Lower leg skin (tissue), 4 donors: ENCODE measurements around the gene DCAF12. TPM values are rescaled to one million over a fixed set of nuclear protein-coding genes. Genes with fewer than 3 reads are reported as not detected.

ENCODE experiments used
- DNase-seq, 2 donors: peaks; one replicate each; pipeline ENCODE4 v3.0.0-alpha.2; 2019; ENCODE audit warnings: low spot score in 2 of 2
- H3K4me3 ChIP-seq: fragments of 200-600 bp; sonication (generic); 2 replicates; pipeline ENCODE4 v1.5.1; 2017; ENCODE audit warnings: mild to moderate bottlenecking, low read depth; ENCODE audit not compliant: poor library complexity, severe bottlenecking
- CTCF ChIP-seq, 3 donors: fragments of 450-650 bp; IDR thresholded peaks; one replicate each; pipeline ENCODE4 v1.5.1; 2016; ENCODE audit warnings: antibody characterized with exemption in 3 of 3, mild to moderate bottlenecking in 3 of 3, moderate library complexity in 2 of 3
- POLR2A ChIP-seq, 2 donors: fragments of 450-650 bp; IDR thresholded peaks; one replicate each; pipeline ENCODE4 v1.6.1; 2016 to 2017; ENCODE audit warnings: antibody characterized with exemption in 2 of 2, mild to moderate bottlenecking in 1 of 2, moderate library complexity in 1 of 2
- whole genome bisulfite sequencing, 2 donors: methylation state at CpG; one replicate each; pipeline ENCODE4 v1.1.5; 2018; 5-methylcytosine and 5-hydroxymethylcytosine counted together
- intact Hi-C: fragments of 100-400 bp; cut with DNase I; formaldehyde crosslinking; loops from one replicate; pipeline ENCODE4 v1.15.0; 2023; ENCODE audit warnings: low total_unique reads
- total RNA-seq, 4 donors: library from RNA; depleted of rRNA; stranded (reverse); fragments of >200 nt; gene quantifications; one replicate each; pipeline ENCODE4 v1.1.0, GENCODE V29; 2016

Gene DCAF12
- total RNA-seq, 4 donors from 2014 or later, result 21.9 to 30.7 (median 26.8) TPM

GRCh38 chr9:34133436-34133949, 7.0 kb upstream of the DCAF12 start:
- no peak overlapping the region for H3K4me3 ChIP-seq
- DNase-seq, result no peak
- WGBS, 2 donors, result 85 to 92% methylated on average over 10 to 13 of the region's 16 CpGs
- intact Hi-C loops, result no loop called here
- TF ChIP-seq POLR2A (IDR thresholded peaks at IDR 0.05) (no peak), CTCF (IDR thresholded peaks at IDR 0.05) (no peak)

- intact Hi-C loops, result no loop called here
- WGBS, 2 donors, result 94 to 96% methylated on average over 7 of the region's 7 CpGs
- DNase-seq, result no peak
- TF ChIP-seq POLR2A (IDR thresholded peaks at IDR 0.05) (no peak), CTCF (IDR thresholded peaks at IDR 0.05) (no peak)
- no peak overlapping the region for H3K4me3 ChIP-seq
Measured at GRCh38 chr9:34131571-34131970, 5.1 kb upstream of the DCAF12 start.

GRCh38 chr9:34127035-34127948, 794 bp upstream of the DCAF12 start:
- no peak overlapping the region for H3K4me3 ChIP-seq
- no peak for TF ChIP-seq CTCF (IDR thresholded peaks at IDR 0.05)
- TF ChIP-seq POLR2A (IDR thresholded peaks at IDR 0.05), result no peak
- DNase-seq, result no peak
- 71 to 84% methylated on average over 15 to 17 of the region's 17 CpGs for WGBS, 2 donors
- intact Hi-C loops, result loop anchor here (10.0 kb wide), 1 partner anchor 248 kb away; the partner anchor contains the start of gene MYORG

- no peak for DNase-seq
- TF ChIP-seq CTCF (IDR thresholded peaks at IDR 0.05) (no peak), POLR2A (IDR thresholded peaks at IDR 0.05) (no peak)
- 0 to 2% methylated on average over 15 to 18 of the region's 18 CpGs for WGBS, 2 donors
- H3K4me3 ChIP-seq, result peak overlapping the region; percentile 61
- intact Hi-C loops, result loop anchor here (10.0 kb wide), 1 partner anchor 249 kb away; the partner anchor contains the start of gene MYORG
Measured at GRCh38 chr9:34125681-34126206, 754 bp downstream of the DCAF12 start.

GRCh38 chr9:34124926-34125325, 1.6 kb downstream of the DCAF12 start:
- no peak overlapping the region for H3K4me3 ChIP-seq
- intact Hi-C loops, result loop anchor here (10.0 kb wide), 1 partner anchor 250 kb away; the partner anchor contains the start of gene MYORG
- no peak for DNase-seq
- WGBS, 2 donors, result 19 to 21% methylated on average over 6 of the region's 6 CpGs
- no peak for TF ChIP-seq POLR2A (IDR thresholded peaks at IDR 0.05)

- intact Hi-C loops, result loop anchor here (10.0 kb wide), 1 partner anchor 251 kb away; the partner anchor contains the start of gene MYORG
- 30 to 38% methylated on average over 4 of the region's 4 CpGs for WGBS, 2 donors
- TF ChIP-seq CTCF (IDR thresholded peaks at IDR 0.05), result no peak
- TF ChIP-seq POLR2A (IDR thresholded peaks at IDR 0.05), result no peak
- no peak overlapping the region for H3K4me3 ChIP-seq
- DNase-seq, result no peak
Measured at GRCh38 chr9:34124099-34124498, 2.4 kb downstream of the DCAF12 start.
